Keratinocyte (primary cell): ENCODE measurements around the gene KIAA0825. TPM values are rescaled to one million over a fixed set of nuclear protein-coding genes. Genes with fewer than 3 reads are reported as not detected.

Source experiments
- DNase-seq: peaks from one replicate; pipeline ENCODE4 v3.0.0-alpha.2; 2011; ENCODE audit warnings: low read depth, missing footprints, low spot score
- FAIRE-seq: peaks from 2 replicates; lab custom pipeline; 2011; peaks lifted over from hg19 to GRCh38; lab: Jason Lieb, UNC
- H2AFZ ChIP-seq: 2 replicates; pipeline ENCODE4 v1.6.0; 2012; ENCODE audit warnings: low read length, control low read depth, inconsistent platforms; ENCODE audit not compliant: control insufficient read depth
- H3K27ac ChIP-seq: 2 replicates; pipeline ENCODE4 v1.5.1; 2011; ENCODE audit warnings: low read length; ENCODE audit not compliant: control insufficient read depth, insufficient read depth
- H3K27me3 ChIP-seq: 3 replicates; pipeline ENCODE4 v1.6.0; 2011; ENCODE audit warnings: low read length; ENCODE audit not compliant: control insufficient read depth, insufficient read depth; ENCODE audit errors: extremely low read depth
- H3K36me3 ChIP-seq, 2 experiments: 2 replicates in 1 of 2; 3 replicates in 1 of 2; pipeline ENCODE4 v1.5.1; 2011; ENCODE audit warnings: low read length in 2 of 2, mild to moderate bottlenecking in 1 of 2; ENCODE audit not compliant: control insufficient read depth in 2 of 2, insufficient read depth in 2 of 2; ENCODE audit errors: extremely low read depth in 1 of 2
- H3K4me1 ChIP-seq: 3 replicates; pipeline ENCODE4 v1.5.1; 2011; ENCODE audit warnings: low read length; ENCODE audit not compliant: control insufficient read depth, insufficient read depth; ENCODE audit errors: extremely low read depth
- H3K4me2 ChIP-seq: 3 replicates; pipeline ENCODE4 v1.6.0; 2011; ENCODE audit warnings: low read depth, low read length; ENCODE audit not compliant: control insufficient read depth, insufficient read depth; ENCODE audit errors: extremely low read depth
- H3K4me3 ChIP-seq, 3 experiments: fragments of 200-600 bp in 1 of 3; sonication (generic) in 1 of 3; 2 replicates in 2 of 3; 3 replicates in 1 of 3; pipeline ENCODE4 v1.5.1; 2011 to 2016; ENCODE audit warnings: low read length in 3 of 3, mild to moderate bottlenecking in 3 of 3, control low read depth in 2 of 3, inconsistent platforms in 1 of 3, low read depth in 1 of 3, mixed read lengths in 1 of 3, mixed run types in 1 of 3, moderate library complexity in 1 of 3; ENCODE audit not compliant: control insufficient read depth in 2 of 3, insufficient read depth in 2 of 3; ENCODE audit errors: extremely low read depth in 1 of 3
- H3K79me2 ChIP-seq: 2 replicates; pipeline ENCODE4 v1.6.0; 2012; ENCODE audit warnings: low read length; ENCODE audit not compliant: control insufficient read depth, insufficient read depth
- H3K9ac ChIP-seq: 3 replicates; pipeline ENCODE4 v1.6.0; 2011; ENCODE audit warnings: low read length; ENCODE audit not compliant: control insufficient read depth, insufficient read depth; ENCODE audit errors: extremely low read depth
- H3K9me1 ChIP-seq: 3 replicates; pipeline ENCODE4 v1.6.0; 2011; ENCODE audit warnings: low read length; ENCODE audit not compliant: control insufficient read depth, insufficient read depth; ENCODE audit errors: extremely low read depth
- H3K9me3 ChIP-seq: 2 replicates; pipeline ENCODE4 v1.5.1; 2012; ENCODE audit warnings: low read depth, low read length; ENCODE audit not compliant: control insufficient read depth
- H4K20me1 ChIP-seq: 3 replicates; pipeline ENCODE4 v1.6.0; 2011; ENCODE audit warnings: low read length; ENCODE audit not compliant: control insufficient read depth, insufficient read depth; ENCODE audit errors: extremely low read depth
- EZH2 ChIP-seq: IDR thresholded peaks from one replicate; pipeline ENCODE4 v1.6.1; 2012; ENCODE audit warnings: inconsistent platforms, mild to moderate bottlenecking, low read length, moderate library complexity
- dilution Hi-C: fragments of 300-500 bp; cut with MboI; formaldehyde crosslinking; loops from one replicate; pipeline ENCODE4 v1.7.0; 2020; ENCODE audit warnings: low sequenced_read_pairs; ENCODE audit not compliant: extremely low pct_ligation_motif_present
- polyA plus RNA-seq, 5 experiments: library from polyadenylated mRNA; depleted of rRNA in 3 of 5; stranded (reverse) in 3 of 5; stranded (forward) in 1 of 5; unstranded in 1 of 5; fragments of >200 nt; gene quantifications; 1 replicate in 1 of 5; 2 replicates in 3 of 5; 3 replicates in 1 of 5; pipeline versions ENCODE4 v1.2.1 to v1.2.3, GENCODE V29; 2011 to 2012; ENCODE audit warnings: missing spikeins in 2 of 5, low read depth in 1 of 5, low replicate concordance in 1 of 5
- TF ChIP-seq, protein P1 (sequence below), 3 experiments: IDR thresholded peaks in 1 of 3; conservative IDR thresholded peaks in 1 of 3; optimal IDR thresholded peaks in 1 of 3; 2 replicates in 2 of 3; 3 replicates in 1 of 3; pipeline versions ENCODE3 to v1.5.1; 2011; ENCODE audit warnings: low read length in 3 of 3, mild to moderate bottlenecking in 3 of 3, moderate library complexity in 2 of 3, control low read depth in 1 of 3, inconsistent platforms in 1 of 3; ENCODE audit not compliant: insufficient read depth in 2 of 3; ENCODE audit errors: extremely low read depth in 1 of 3

KIAA0825 gene
- polyA plus RNA-seq, 1 donor (not counting 4 experiments of a cell fraction or from before 2014, with no cell fraction given): 1.2 TPM

GRCh38 chr5:94209272-94209671, 409.1 kb downstream of the KIAA0825 start:
- H3K9me3 ChIP-seq: no peaks in the 10 kb centered on the region
- no peaks in the 10 kb centered on the region for H4K20me1 ChIP-seq
- FAIRE-seq: no peak
- TF ChIP-seq, protein P1, sequence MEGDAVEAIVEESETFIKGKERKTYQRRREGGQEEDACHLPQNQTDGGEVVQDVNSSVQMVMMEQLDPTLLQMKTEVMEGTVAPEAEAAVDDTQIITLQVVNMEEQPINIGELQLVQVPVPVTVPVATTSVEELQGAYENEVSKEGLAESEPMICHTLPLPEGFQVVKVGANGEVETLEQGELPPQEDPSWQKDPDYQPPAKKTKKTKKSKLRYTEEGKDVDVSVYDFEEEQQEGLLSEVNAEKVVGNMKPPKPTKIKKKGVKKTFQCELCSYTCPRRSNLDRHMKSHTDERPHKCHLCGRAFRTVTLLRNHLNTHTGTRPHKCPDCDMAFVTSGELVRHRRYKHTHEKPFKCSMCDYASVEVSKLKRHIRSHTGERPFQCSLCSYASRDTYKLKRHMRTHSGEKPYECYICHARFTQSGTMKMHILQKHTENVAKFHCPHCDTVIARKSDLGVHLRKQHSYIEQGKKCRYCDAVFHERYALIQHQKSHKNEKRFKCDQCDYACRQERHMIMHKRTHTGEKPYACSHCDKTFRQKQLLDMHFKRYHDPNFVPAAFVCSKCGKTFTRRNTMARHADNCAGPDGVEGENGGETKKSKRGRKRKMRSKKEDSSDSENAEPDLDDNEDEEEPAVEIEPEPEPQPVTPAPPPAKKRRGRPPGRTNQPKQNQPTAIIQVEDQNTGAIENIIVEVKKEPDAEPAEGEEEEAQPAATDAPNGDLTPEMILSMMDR (optimal IDR thresholded peaks at IDR 0.05 in 1 of 3, IDR thresholded peaks at IDR 0.05 in 1 of 3, conservative IDR thresholded peaks at IDR 0.05 in 1 of 3; ENCODE audit: extremely low read depth in 1 of 3, insufficient read depth in 2 of 3, low read length in 3 of 3): no peak
- TF ChIP-seq EZH2: no peak
- no peaks in the 10 kb centered on the region for H3K9me1 ChIP-seq
- no peak overlapping the region for H2AFZ ChIP-seq
- H3K27ac ChIP-seq: no peak overlapping the region
- H3K79me2 ChIP-seq: no peaks in the 10 kb centered on the region
- dilution Hi-C loops: no loop called here
- H3K4me2 ChIP-seq: no peak overlapping the region
- no peak overlapping the region for H3K9ac ChIP-seq
- DNase-seq: no peak
- no peak overlapping the region for H3K4me3 ChIP-seq
- no peaks in the 10 kb centered on the region for H3K27me3 ChIP-seq
- H3K36me3 ChIP-seq: no peaks in the 10 kb centered on the region
- H3K4me1 ChIP-seq: no peaks in the 10 kb centered on the region

DNA sequence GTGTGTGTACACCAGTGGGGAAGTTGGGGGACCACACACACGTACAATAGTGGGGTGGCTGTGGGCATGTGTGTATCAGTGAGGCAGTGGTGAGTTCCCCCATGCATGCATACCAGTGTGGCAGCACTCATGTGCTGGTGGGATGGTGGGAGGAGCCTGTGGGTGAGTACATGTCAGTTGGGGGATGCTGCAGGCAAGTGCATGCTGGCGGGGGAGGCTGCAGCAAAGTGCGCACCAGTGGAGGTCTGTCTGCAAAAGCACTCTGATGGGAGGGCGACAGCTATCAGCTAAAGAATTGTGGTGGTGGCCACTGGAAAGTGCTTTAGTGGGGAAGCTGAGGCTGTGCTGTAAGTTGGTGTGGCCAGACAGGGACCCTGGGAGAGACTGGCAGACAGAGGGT, 418.8 kb downstream of the KIAA0825 start:
- Histone ChIP-seq H3K4me1 (no peaks in the 10 kb centered on the region), H3K79me2 (no peaks in the 10 kb centered on the region), H3K4me3 (no peak overlapping the region), H3K9ac (no peak overlapping the region), H3K9me3 (no peaks in the 10 kb centered on the region), H3K36me3 (no peaks in the 10 kb centered on the region), H3K4me2 (no peak overlapping the region), H3K27ac (no peak overlapping the region), H2AFZ (no peak overlapping the region), H3K27me3 (no peaks in the 10 kb centered on the region), H4K20me1 (no peaks in the 10 kb centered on the region), H3K9me1 (no peaks in the 10 kb centered on the region)
- dilution Hi-C loops: no loop called here
- DNase-seq (no peak), FAIRE-seq (no peak)
- no peak for TF ChIP-seq EZH2
- TF ChIP-seq, protein P1 (optimal IDR thresholded peaks at IDR 0.05 in 1 of 3, IDR thresholded peaks at IDR 0.05 in 1 of 3, conservative IDR thresholded peaks at IDR 0.05 in 1 of 3; ENCODE audit: extremely low read depth in 1 of 3, insufficient read depth in 2 of 3, low read length in 3 of 3): no peak
